GM19193 (cell line): ENCODE results near the gene TUBAL3.

Experiments used
- POLR2A ChIP-seq: IDR thresholded peaks from 4 replicates; pipeline ENCODE4 v1.6.1; 2011; ENCODE audit not compliant: insufficient read depth, insufficient read length; ENCODE audit errors: extremely low read depth

Gene TUBAL3

DNA sequence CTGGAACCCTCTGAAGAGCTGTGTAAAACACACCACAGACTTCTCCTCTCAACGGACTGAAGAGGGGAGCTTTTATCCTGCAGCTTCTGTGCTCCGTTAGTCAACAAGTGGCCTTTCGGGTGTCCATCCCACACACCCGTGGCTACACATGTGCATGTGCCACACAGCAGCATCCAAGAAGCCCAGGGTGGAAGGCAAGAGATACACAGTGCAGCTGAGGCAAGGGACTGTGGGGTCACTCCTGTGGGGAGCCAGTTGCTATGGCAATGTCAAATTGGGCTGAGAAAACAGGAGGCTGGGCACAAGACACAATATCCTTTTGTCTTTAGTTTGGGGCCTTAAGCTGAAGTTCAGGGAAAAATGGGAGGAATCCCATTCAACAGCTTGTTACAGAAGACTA, 36.5 kb upstream of the TUBAL3 start:
- no peak for TF ChIP-seq POLR2A

DNA sequence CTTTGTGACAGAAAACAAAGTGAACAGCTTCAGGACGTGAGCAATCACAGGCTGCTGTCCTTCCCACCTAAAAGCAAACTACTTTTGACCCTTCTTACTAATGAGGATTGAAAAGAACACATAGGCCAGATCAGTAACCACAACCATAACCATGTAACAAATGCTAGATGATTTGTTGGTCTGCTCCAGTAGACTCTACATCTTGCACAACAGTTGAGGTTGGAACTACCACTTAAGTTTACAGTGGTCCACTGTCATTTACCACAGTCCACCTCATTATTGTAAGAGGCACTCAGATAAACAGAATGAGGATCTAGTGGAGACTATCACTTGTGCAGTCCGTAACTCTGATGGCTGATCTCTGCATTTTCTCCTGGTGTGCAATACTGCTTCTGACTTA, 35.6 kb upstream of the TUBAL3 start:
- no peak for TF ChIP-seq POLR2A

DNA sequence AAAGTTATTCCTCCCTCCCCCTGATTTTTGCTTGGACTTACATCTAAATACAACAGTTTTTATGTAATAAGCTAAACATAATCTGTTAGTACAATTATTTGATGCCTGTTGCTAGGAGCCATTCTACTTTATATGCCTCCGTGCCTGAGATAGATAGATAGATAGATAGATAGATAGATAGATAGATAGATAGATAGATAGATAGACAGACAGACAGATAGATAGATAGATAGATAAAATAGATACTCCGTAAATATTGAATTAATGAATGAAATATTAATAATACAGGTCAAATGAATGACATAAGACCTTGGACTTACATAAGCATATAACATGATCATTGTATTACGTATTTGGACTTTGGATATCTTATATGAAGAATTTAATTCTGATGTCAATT, 30.7 kb upstream of the TUBAL3 start:
- no peak for TF ChIP-seq POLR2A

DNA sequence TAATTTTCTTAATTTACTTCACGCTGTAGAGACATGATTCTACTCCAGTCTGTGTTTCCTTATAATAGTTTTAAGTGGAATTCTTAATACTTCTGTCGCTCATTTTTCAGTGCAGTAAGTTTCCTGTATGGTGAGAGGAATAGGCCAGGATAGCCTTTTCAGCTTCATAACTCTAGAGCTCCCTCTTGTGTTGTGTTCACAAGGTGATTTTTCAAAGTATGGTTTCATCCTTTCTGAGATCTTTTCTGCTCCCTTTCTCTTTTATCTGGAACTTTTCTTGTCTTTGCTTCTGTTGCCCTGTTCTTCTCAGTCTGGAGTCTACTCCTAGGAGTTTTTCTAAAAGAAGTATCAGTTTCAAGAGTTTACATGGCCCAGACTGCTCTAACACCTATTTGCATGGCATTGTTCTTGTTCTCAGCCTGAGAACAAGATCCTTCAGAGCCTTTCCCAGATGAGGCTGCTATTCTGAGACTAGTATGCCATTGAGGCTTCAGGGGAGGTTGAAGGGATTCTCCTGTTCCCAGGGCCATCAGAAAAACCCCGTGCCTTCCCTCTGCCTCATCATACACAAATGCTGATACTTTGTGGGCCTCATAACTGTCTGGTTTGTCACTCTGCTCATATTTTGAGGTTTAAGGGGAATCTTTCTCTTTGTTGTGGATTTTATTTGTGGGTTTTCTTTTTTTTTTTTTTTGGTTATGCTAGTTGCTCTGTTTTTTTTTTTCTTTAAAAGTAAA, 29.6 kb upstream of the TUBAL3 start:
- no peak for TF ChIP-seq POLR2A

DNA sequence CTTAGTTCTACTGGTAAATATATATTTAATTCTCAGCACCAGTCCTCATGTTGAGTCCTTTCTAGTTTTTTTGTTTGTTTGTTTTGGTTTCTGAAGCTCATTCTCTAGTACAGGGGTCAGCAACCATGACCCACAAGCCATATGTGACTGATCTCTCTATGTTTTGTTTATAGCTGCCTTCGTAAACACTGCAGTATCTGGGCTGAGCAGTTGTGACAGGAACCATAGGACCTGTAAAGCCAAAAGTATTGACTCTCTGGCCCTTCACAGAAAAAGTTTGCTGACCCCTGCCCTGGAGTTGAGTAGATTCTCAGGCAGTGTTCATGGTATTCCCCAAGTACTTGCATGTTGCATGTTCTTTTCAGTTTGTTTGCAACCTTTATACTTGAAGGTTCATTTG, 28.6 kb upstream of the TUBAL3 start:
- no peak for TF ChIP-seq POLR2A

- TF ChIP-seq POLR2A, result no peak
Measured at GRCh38 chr10:5428133-5428532, 23.5 kb upstream of the TUBAL3 start.

DNA sequence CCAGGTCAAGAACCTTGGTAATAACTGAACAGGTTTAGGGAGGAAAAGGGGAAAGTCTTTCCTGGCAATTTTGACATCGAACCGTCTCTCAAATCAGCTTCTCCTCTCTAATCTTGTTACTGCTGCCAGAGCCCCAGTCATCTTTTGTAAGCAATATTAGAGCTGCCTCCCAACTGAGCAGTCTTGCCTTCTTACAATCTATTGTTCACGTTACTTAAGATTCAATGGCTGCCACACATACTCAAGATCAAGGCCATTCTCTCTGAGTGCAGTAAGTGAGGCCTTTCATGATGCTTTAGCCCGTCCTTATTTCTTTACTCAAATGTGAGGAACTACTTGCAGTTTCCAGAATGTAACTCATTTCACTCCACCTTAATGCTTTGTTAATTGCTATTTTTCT, 20.1 kb upstream of the TUBAL3 start:
- no peak for TF ChIP-seq POLR2A

DNA sequence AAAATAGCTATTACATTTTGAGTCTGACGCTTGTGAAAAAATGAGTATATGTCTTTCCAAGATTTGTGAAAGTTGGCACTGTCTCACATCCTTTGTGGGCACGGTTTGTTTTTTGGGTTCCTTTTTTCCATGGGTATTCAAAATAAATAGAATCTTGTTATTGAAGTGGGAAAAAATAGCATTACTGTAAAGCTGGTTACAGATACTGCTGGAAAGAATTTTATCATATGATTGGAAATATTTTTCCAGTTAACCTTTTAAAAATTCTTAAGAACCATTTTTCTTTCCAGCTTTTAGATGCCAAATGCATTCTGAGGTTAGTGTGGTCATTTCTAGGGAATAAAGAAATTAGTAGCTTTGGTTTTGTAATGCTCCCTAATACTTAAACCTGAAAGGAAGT, 19.1 kb upstream of the TUBAL3 start:
- TF ChIP-seq POLR2A, result no peak

GRCh38 chr10:5419466-5420094, 15.0 kb upstream of the TUBAL3 start:
- TF ChIP-seq POLR2A, result no peak

GRCh38 chr10:5418584-5418983, 14.0 kb upstream of the TUBAL3 start:
- TF ChIP-seq POLR2A, result no peak

DNA sequence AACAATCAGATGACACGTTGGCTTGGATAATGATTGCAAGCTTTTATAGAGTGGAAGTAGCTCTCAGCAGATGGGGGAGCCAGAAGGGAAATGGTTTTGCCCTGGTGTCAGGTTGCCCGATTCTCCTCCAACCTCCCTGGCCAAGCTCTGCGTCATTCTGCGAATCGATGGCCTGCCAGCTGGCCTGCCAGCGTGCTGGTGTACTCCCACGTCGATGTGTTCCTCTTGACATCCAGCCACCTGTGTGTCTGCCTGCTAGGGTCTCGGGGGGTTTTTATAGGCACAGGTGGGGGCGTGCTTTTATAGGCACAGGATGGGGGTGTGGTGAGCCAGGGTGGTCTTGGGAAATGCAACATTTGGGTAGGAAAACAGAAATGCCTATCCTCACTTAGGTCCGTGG, 12.4 kb upstream of the TUBAL3 start:
- TF ChIP-seq POLR2A, result no peak

- TF ChIP-seq POLR2A, result no peak
Measured at GRCh38 chr10:5413012-5413938, 8.6 kb upstream of the TUBAL3 start.

DNA sequence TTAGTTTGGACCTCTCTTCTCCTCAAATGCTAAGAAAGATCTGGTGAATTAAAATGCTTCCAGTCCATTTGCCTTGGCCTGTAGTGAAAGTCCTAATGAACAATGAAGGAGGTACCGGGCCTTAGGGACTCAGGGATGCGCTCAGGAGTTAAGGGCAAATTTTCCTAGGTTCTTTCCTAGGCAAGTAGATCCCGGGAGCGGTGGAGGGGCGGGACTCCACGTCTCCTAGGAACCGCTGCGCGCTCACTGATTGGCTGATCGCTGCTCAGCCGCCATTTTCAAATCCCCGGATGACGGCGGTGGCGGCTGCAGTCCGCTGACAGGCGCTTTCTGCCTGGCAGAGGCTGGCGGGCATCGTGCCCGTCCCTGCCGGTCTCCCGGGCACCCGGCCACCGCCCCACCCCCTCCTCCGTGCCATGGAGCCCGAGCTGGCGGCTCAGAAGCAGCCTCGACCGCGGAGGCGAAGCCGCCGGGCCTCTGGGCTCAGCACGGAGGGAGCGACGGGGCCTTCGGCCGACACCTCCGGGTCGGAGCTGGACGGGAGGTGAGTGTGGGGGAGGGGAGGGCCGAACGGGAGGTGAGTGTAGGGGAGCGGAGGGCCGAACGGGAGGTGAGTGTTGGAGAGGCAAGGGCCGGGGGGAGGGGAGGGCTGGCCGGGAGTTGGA, 7.8 kb upstream of the TUBAL3 start, which contains the start of gene NET1:
NET1 (plus strand) TSS at position 281 of the 665 bp plus-strand sequence; CDS start at position 417, 136 bp downstream.
- peak; percentile 54 for TF ChIP-seq POLR2A

DNA sequence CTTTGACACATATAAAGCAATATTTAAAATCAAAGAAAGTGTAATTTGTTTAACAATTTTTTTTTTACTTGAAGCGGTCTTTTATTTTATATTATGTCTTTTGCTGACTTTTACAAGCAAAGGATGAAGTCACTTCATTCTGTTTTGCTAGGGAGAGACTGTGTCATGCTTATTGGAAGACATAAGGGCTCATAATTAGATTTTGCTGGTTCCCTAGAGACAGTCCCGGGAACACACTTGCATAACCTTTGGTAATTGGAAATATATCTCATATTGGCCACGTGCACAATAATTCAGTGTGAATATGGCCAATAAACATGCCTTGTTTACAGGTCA, 7.3 kb upstream of the TUBAL3 start:
- TF ChIP-seq POLR2A, result no peak

GRCh38 chr10:5406918-5407317, 2.3 kb upstream of the TUBAL3 start:
- TF ChIP-seq POLR2A, result no peak

- TF ChIP-seq POLR2A, result no peak
Measured at GRCh38 chr10:5402798-5403197, 1.8 kb downstream of the TUBAL3 start.
